Heart right ventricle (tissue), 16 donors: ENCODE results near the gene DOCK3. TPM values are rescaled to one million over a fixed set of nuclear protein-coding genes. Genes with fewer than 3 reads are reported as not detected.
A peak's percentile ranks its signal among the peaks of the same experiment; 100 is the strongest.

Experiments used
- ATAC-seq, 8 donors: fragments of 200-7000 bp; cut with Tn5 transposase; one replicate each; pipeline ENCODE4 v1.9.1; 2020; ENCODE audit warnings: mild to moderate bottlenecking in 8 of 8, moderate library complexity in 8 of 8, moderate number of reproducible peaks in 1 of 8
- DNase-seq, 2 donors: peaks; one replicate each; pipeline ENCODE4 v3.0.0-alpha.2; 2020
- H3K27ac ChIP-seq, 10 donors: fragments of 200-600 bp; sonication (generic) in 2 of 10; one replicate each; pipeline versions ENCODE4 v1.5.0 to v1.8.0; 2020 to 2022; ENCODE audit warnings: mild to moderate bottlenecking in 3 of 10
- H3K27me3 ChIP-seq, 7 donors: fragments of 200-600 bp; one replicate each; pipeline ENCODE4 v1.8.0; 2021 to 2022; ENCODE audit warnings: mild to moderate bottlenecking in 2 of 7
- H3K36me3 ChIP-seq, 9 donors: fragments of 200-600 bp; sonication (generic) in 1 of 9; one replicate each; pipeline versions ENCODE4 v1.5.0 to v1.8.0; 2020 to 2022; ENCODE audit warnings: mild to moderate bottlenecking in 2 of 9
- H3K4me1 ChIP-seq, 9 donors: fragments of 200-600 bp; sonication (generic) in 1 of 9; one replicate each; pipeline versions ENCODE4 v1.5.0 to v1.8.0; 2020 to 2022; ENCODE audit warnings: mild to moderate bottlenecking in 4 of 9
- H3K4me3 ChIP-seq, 10 donors: fragments of 200-600 bp; sonication (generic) in 2 of 10; one replicate each; pipeline versions ENCODE4 v1.5.0 to v1.8.0; 2020 to 2022; ENCODE audit warnings: mild to moderate bottlenecking in 7 of 10, moderate library complexity in 2 of 10
- H3K9me3 ChIP-seq, 11 donors: fragments of 200-600 bp in 10 of 11; sonication (generic) in 2 of 11; one replicate each; pipeline versions ENCODE4 v1.5.0 to v1.8.0; 2013 to 2022; ENCODE audit warnings: mild to moderate bottlenecking in 2 of 11, control low read depth in 1 of 11, moderate library complexity in 1 of 11
- CTCF ChIP-seq, 9 donors: fragments of 200-600 bp; sonication (generic) in 2 of 9; IDR thresholded peaks; one replicate each; pipeline versions ENCODE4 v1.5.0 to v1.8.0; 2021 to 2022; ENCODE audit warnings: antibody characterized with exemption in 9 of 9, mild to moderate bottlenecking in 5 of 9, moderate library complexity in 1 of 9
- WGBS, 2 donors: extraction: QIAGEN DNeasy Blood & Tissue Kit; methylation state at CpG; one replicate each; pipeline ENCODE4 v1.1.7; 2013; ENCODE audit warnings: inconsistent platforms in 1 of 2; 5-methylcytosine and 5-hydroxymethylcytosine counted together
- intact Hi-C, 10 donors: fragments of 100-400 bp; cut with DNase I; formaldehyde crosslinking; loops; one replicate each; pipeline versions ENCODE4 v1.11.1 to v1.14.2; 2022
- polyA plus RNA-seq, 2 donors: library from polyadenylated mRNA; stranded (reverse); fragments of 200-250 nt; gene quantifications; one replicate each; pipeline ENCODE4 v1.2.3, GENCODE V29; 2013
- total RNA-seq, 10 donors: library from RNA; stranded (reverse); fragmentation: NEBNext Ultra II Directional in 3 of 10; extraction: Animal tissue kit (Norgen Biotek cat#: 25700) in 3 of 10; gene quantifications; one replicate each; pipeline versions ENCODE4 v1.2.1 to v1.2.4, GENCODE V29; 2021 to 2023
- donor health status: Arrhythmogenic right ventricular cardiomyopathy.
- donor health status: ischemic (EF 13 %, LVEDD 7.1; RV severe dilation, severe dysfunction).
- donor health status: healthy with polysubstance abuse.
- donor health status: DM: no; HTN: yes; CAD: no.
- donor health status: DM: no; HTN: no; CAD: no.
- donor health status: ischemic (EF 25% LVEDD 6.9; RV normal size, moderate dysfunction).
- donor health status: ischemic (EF 25% LVEDD 5.7; RV mildly dilated, moderate dysfunction).
- donor health status: healthy.
- donor health status: DM: yes; HTN: yes; CAD: no.
- donor health status: Ischemic cardiomyopathy.
- donor health status: ischemic (EF 35%, LVEDD 5.7; RV mildly dilated, moderate dysfunction).
- donor health status: nonischemic (EF 11% LVEDD 7.7; RV severe dilation, severe dysfunction).
- donor health status: DM: yes; HTN: yes; CAD: no.
- donor health status: PGD.
- donor health status: ischemic (EF 29% LVEDD 5.4; RV normal size, mild dysfunction).
- donor health status: nonischemic (EF 23%, LVEDD 6.1; RV moderate dilation, normal function).

The DOCK3 gene
- total and polyA plus RNA-seq, 12 donors = 1.2 to 6.6 (median 4.7) TPM

GRCh38 chr3:51398595-51399310 is 724.0 kb downstream of the DOCK3 start:
- ATAC-seq = no peak
- intact Hi-C loops = loop anchor here in 7 of 10 donors (5.0 to 10.0 kb wide), 4 partner anchors 34 to 286 kb away; partner anchors contain the start of gene TEX264 (in 3 of the 7)
- H3K27ac ChIP-seq = peak overlapping the region in 2 of 10 donors; percentile 18 to 32

DNA sequence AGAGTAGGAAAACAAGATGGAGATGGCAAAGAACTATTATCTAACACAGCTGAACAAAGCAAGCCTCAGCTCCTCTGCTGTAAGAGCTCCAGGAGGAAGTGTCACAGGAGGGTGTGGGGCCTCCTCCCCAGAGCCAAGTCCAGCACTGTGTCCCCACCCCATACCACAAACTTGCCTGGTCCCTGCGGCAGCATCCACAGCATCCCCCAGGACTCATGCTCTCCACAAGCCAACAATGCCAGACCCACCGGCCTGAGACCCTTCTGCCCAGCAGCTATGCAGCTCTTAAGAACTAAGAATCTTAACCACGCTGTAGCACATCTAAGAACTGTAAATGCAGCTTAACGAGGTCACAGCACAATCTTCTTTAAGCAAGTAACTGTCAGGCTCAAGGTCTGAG is 725.4 kb downstream of the DOCK3 start:
- Histone ChIP-seq H3K4me3 (no peak overlapping the region), H3K27me3 (no peaks in the 10 kb centered on the region), H3K36me3 (peaks cover 0 to 98% (median 31%) of the 10 kb centered on the region in 9 donors), H3K9me3 (no peaks in the 10 kb centered on the region), H3K4me1 (peaks cover 0 to 50% (median 26%) of the 10 kb centered on the region in 9 donors), H3K27ac (peak overlapping the region in 1 of 10 donors; percentile 18)
- intact Hi-C loops = no loop called here
- ATAC-seq (no peak), DNase-seq (no peak)
- TF ChIP-seq CTCF (IDR thresholded peaks at IDR 0.05) = no peak
- 87 to 92% methylated on average over 4 of the region's 4 CpGs for WGBS, 2 donors

More at GRCh38 chr3:51398595-51399310, 724.0 kb downstream of the DOCK3 start:
- WGBS, 2 donors = 65 to 67% methylated on average over 8 of the region's 8 CpGs
- DNase-seq = no peak
- Histone ChIP-seq H3K9me3 (no peaks in the 10 kb centered on the region), H3K36me3 (peaks cover 0 to 100% (median 41%) of the 10 kb centered on the region in 9 donors), H3K4me1 (peaks cover 5 to 64% (median 38%) of the 10 kb centered on the region in 9 donors), H3K27me3 (no peaks in the 10 kb centered on the region), H3K4me3 (no peak overlapping the region)
- no peak for TF ChIP-seq CTCF (IDR thresholded peaks at IDR 0.05)

GRCh38 chr3:51401735-51402134 is 727.0 kb downstream of the DOCK3 start:
- peaks cover 0 to 90% (median 23%) of the 10 kb centered on the region in 9 donors for H3K36me3 ChIP-seq
- intact Hi-C loops = no loop called here
- DNase-seq (no peak), ATAC-seq (peak in 4 of 8 donors; percentile 27 to 38 (median 34))
- no peak for TF ChIP-seq CTCF (IDR thresholded peaks at IDR 0.05)
- no peak overlapping the region for H3K4me3 ChIP-seq
- 86 to 91% methylated on average over 4 of the region's 4 CpGs for WGBS, 2 donors
- H3K4me1 ChIP-seq = peaks cover 0 to 37% (median 11%) of the 10 kb centered on the region in 9 donors
- no peaks in the 10 kb centered on the region for H3K27me3 ChIP-seq
- H3K27ac ChIP-seq = peak overlapping the region in 1 of 10 donors; percentile 66
- H3K9me3 ChIP-seq = no peaks in the 10 kb centered on the region

- no peaks in the 10 kb centered on the region for H3K9me3 ChIP-seq
- no peak overlapping the region for H3K27ac ChIP-seq
- no peak for DNase-seq
- H3K36me3 ChIP-seq = peaks cover 0 to 87% (median 17%) of the 10 kb centered on the region in 9 donors
- H3K27me3 ChIP-seq = no peaks in the 10 kb centered on the region
- no peak overlapping the region for H3K4me3 ChIP-seq
- TF ChIP-seq CTCF (IDR thresholded peaks at IDR 0.05) = no peak
- intact Hi-C loops = no loop called here
- peaks cover 0 to 31% (median 2%) of the 10 kb centered on the region in 9 donors for H3K4me1 ChIP-seq
- ATAC-seq = no peak
Measured at GRCh38 chr3:51403675-51404074, 728.9 kb downstream of the DOCK3 start.
